NCI-H128 (cell line): Measurements from ENCODE around the gene IGFBP5.

Source experiments
- DNase-seq: peaks from one replicate; lab custom pipeline; 2025; ENCODE audit not compliant: unreplicated experiment; lab: John Stamatoyannopoulos, UW

IGFBP5 gene

DNA sequence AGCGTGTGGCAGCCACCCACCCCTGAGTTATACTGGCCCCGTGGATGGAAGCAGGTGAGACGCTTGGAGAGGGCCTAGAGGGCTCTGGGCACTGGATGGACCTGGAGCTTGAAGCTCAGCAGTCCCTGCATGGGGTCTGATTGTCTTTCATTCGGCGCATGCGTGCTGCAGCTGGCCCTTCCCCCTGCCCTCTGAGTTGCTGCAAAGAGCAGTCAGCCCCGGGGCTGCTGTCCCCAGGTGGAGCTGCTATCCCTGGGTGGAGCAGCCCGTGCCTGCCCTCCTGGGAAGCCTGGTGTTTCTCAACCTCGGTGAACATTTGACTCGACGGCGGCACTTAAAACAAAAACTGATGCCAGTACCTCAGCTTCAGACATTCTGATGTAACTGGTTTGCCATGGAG, 29.6 kb downstream of the IGFBP5 start:
- no peak for DNase-seq

DNA sequence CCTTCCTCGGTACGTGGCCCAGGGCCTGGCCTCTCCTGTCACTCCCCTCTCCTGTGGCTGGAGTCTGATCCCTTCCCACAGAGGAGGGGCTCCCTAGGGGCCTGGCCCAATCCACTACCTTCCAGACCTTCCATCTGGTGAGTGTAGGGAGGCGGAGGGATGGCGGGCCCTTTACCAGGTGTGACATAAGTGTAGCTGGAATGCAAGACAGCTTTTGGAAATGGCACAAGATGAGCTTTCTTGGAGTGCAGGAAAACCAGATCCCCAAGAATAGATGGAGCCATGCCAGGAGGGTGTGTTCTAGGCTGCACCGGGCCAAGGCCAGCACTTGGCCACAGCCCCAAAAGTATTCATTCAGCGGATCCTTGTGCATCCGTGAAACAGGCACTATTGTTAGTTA, 30.1 kb downstream of the IGFBP5 start:
- DNase-seq: no peak

DNA sequence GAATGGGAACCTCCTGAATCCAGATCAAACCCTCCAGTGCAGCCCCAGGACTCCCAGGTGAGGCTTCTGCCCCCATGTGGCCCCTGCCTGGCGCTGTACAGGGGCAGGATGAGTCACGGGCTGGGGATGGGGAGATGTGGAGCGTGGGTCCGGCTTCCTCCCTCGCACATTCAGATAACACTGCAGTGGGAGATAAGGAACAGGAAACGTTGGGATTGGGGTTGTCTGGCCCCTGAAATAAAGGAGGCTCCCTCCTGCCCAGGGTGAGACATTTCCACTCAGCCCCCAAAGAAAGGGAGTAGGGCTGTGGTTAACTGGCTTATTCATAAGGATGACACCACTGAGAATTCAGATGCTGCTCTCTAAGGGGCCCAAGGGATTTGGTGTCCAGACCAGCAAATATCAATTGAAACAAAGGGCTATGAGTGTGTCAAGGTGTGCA, 30.7 kb downstream of the IGFBP5 start:
- no peak for DNase-seq

DNA sequence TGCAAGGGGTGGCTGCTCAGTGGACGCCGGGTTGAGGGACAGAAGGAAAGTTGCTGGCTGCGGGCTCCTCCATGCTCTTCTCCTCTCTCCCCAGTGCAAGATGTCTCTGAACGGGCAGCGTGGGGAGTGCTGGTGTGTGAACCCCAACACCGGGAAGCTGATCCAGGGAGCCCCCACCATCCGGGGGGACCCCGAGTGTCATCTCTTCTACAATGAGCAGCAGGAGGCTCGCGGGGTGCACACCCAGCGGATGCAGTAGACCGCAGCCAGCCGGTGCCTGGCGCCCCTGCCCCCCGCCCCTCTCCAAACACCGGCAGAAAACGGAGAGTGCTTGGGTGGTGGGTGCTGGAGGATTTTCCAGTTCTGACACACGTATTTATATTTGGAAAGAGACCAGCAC, 31.5 kb downstream of the IGFBP5 start:
- no peak for DNase-seq

DNA sequence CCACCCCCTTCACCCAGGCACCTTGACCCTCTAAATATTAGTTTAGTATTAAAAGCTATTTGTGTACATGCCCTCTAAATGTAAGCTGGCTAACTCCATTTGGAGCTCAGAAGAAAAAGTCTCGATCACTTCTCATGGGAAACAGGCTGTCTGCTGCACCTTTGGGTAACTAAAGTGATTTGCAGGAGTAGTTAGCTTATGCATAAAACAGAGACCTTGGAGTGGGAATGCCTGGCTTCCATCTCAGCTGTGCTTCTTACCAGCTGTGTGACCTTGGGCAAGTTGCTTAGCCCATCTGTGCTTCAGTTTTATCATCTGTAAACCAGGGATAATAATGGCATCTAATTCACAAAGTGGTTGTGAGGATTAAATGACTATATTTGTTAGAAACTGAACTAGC, 32.2 kb downstream of the IGFBP5 start:
- DNase-seq: no peak

DNA sequence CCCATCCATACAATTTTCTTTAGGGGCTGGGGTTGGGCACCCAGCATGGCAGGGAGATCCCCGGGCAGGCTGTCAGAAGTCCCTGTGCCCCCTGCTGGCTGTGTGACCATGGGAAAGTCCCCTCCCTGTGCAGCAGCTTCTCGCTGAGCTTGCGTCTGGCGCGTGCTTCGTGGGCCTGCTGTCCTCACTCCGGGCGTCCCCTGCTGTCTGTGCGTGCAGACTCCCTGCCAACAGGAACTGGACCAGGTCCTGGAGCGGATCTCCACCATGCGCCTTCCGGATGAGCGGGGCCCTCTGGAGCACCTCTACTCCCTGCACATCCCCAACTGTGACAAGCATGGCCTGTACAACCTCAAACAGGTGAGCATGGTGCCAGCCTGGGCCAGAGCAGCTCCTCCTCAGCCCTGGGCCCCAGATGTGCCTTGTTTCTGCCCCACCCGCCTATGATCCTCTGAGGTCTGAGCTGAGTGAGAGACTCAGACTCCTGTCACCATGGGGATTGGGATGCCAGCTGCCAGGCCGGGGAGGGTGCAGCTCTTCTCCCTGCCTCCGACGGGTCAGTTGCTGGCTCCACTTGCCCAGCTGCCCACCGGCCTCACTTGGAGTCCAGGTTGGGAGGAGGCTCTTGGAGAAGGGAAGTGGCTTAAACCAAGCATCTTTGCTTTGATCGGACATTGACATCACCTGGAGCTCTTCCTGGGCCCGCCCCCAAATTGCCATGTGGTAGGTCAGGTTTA, 33.5 kb downstream of the IGFBP5 start:
- DNase-seq: no peak

DNA sequence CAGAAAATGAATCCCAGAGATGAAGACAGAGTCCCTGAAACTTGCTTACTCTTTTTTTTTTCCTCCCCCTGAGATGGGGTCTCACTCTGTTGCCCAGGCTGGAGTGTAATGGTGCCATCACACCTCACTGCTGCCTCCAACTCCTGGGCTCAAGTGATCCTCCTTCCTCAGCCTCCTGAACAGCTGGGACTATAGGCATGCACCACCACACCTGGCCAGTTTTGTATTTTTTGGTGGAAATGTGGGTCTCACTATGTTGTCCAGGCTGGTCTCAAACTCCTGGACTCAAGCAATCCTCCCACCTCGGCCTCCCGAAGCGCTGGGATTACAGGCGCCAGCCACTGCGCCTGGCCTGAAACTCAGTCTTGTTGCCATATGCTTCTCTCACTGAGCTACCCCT, 34.3 kb downstream of the IGFBP5 start:
- DNase-seq: no peak

DNA sequence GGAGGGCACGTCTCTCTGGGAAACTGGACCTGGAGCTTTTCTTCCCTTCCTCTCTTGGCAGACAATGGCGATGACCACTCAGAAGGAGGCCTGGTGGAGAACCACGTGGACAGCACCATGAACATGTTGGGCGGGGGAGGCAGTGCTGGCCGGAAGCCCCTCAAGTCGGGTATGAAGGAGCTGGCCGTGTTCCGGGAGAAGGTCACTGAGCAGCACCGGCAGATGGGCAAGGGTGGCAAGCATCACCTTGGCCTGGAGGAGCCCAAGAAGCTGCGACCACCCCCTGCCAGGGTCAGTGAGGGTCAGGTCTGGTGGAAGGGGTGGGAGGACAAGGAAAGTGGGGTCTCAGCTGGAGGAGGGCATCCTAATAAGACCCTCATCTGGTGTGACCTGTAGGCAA, 34.9 kb downstream of the IGFBP5 start:
- DNase-seq: no peak

DNA sequence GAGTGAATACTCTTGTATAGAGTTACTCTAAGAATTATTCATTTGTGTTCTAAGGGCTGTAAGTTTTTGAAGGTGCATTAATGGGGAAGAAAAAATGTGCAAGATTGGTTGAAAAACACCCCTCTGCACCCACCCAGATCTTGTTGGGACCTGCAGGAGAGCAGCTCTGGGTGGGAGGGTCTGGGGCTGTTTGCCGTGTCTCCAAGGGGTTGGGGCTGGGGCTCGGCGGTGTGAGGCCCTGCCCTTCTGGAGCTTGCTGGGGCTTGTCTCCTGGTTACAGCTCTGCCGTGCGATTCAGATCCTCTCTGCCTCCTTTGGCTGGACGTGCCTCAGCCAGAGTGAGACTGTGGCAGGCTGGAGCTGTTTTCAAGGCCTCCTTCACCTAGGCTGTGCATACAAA, 36.1 kb downstream of the IGFBP5 start:
- DNase-seq: no peak

DNA sequence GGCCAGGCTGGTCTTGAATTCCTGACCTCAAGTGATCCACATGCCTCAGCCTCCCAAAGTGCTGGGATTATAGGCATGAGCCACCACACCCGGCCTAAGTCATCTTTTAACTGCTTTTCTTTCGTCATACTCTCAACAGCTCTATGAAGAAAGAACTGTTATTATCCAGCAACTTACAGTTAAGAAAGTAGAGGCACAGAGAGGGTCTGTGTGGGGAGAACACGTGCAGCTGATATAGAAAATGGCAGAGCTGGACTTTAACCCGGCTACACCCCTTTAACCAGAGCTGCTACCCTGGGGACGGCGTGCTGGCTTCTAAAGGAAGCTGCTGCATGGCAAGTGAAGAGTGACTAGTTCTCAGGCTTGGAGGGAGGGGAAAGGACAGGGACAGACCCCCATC, 36.6 kb downstream of the IGFBP5 start:
- DNase-seq: no peak

DNA sequence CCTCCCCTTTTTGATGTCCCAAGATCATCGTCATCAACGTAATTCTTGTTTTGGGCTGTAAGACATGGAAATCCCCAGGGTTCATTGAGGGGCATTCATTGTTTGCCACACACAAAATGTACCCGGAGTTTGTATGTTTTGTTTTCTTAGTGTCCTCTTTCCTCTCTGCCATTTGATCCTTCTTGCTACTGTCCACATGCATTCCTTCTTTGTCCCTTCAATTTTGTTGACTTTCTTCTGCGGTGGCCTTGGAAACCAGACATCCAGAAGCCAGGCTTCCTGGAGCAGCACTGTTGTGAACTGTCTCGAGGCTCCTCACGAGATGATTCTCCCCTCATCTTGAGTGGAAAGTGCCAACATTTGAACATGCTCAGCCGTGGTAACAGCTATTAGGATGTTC, 37.4 kb downstream of the IGFBP5 start:
- DNase-seq: no peak

DNA sequence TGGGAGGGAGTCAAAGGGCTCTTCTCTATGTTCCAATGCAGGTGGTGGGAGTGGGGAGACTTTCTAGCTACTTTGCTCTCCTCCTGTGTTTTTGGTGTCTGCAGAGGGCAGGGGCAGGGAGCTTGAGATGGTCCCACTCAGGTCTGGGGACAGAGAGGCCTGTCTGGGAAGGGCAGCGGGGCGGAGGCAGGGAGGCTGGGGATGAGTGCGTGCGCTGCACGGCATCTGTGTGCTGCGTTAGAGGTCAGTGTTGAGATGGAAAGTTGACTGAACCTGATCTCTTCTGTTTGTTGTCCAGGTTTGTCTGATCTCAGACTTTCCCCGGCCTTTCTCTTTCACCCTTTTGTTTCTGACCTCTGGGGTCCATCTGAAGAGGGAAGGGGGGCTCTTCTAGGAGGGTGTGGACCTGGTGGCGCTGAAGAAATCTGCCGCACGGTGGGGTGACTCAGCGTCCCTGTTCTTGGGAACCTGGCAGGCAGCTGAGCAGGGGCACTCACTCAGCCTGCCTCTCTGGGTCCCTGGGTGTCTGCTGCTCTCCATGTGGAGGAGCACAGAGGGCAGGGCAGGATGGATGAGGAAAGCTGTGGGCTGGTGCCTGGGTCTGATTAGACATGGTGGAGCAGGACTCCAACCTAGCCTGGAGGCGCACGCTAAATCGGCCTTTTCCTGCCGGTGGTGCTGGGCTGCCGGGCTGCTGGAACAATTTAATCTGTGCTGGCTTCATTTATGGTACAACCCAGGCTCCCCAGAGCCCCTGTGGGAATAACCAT, 38.1 kb downstream of the IGFBP5 start:
- DNase-seq: no peak

DNA sequence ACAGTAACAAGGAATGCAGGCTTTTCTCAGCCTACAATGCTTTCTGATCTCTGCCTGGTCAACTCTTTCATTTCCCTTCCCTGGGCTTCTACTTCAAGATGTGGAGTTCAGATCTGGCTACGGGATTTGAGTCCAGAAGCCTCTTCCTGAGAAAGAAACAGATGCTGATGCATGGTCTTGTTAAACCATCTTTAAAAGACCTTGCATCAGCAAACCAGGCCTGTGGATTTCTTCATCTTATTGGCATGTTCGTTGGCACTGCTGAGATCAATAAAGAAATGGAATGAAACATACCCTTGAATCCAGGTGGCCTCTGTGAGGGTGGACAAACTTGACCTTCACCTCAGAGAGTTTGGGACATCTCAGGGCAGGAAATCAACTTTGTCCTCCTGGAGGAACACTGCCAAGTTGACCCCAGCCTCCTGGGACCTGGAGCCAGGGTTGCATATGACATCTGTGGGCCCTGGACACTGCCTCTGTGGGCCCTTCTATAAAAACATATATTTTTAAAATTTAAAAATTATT, 40.8 kb downstream of the IGFBP5 start:
- no peak for DNase-seq

DNA sequence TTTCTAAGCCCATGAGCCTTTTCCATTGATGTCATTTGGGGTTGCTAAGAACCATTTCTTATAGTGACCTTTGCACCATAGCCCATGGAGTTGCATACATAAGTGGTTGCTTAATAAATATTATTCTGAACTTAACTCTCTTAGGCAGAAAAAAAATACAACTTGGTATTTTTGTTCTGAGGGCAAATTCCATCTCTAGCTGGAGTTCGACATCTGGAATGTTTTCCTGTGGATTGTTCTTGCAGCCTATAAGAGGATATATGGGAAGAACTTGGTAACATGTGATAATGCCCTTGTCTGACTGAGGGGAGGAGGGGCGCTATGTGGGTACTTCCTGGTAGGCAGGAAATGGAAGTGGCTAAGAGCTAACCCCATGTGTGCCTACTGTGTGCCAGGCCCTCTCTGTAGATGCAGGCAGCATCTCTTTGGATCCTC, 41.4 kb downstream of the IGFBP5 start:
- no peak for DNase-seq

DNA sequence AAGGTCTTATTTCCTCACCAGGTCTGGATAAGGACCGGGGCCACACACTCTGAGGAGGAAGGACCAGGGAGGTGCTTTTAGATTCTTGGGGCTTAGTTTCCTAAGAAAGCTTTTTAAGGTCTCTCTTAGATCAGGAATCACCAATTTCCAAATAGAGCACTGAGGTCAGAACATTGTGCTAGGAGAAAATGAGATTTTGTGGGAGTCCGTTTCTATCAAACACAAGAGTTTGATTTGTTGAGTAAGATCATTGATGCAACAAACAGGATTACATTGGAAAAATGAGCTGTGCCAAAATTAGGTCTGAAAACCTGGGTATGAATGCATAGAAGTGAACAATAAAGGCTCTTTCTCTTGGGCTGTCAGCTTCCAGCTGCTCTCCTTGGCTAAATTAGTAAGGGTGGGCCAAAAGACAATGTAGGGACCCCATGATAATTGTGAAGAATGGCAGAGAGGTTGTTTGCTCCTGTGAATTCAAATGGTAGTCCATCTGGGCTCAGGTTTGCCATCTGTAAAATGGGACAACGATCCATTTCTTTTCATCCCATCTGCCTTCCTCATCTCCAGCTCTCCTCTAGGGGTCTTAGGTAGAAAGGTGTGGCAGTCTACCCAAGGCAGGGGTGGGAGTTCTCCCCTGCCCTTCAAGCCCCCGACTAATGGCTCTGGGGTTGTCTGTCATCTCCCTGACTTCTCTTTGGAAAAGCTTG, 42.1 kb downstream of the IGFBP5 start:
- no peak for DNase-seq

DNA sequence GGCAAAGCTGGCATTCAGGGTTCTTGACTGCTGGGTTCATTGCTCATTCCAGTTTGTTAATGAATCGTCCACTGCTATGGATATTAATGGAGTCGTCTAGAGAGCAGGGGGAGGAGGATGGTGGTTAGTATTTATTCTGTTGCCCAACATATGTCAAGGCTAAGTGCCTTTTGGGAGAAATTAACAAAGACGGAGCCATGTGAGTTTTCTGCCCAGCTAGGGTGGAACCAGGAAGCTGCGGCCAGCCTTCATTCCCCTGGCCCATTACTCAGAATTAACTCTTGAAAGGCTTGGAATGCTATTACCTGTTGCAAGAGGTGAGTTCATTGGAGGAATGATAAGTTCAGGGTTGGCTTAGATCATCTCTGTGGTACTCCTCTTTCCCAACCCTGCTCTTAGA, 42.8 kb downstream of the IGFBP5 start:
- DNase-seq: no peak

DNA sequence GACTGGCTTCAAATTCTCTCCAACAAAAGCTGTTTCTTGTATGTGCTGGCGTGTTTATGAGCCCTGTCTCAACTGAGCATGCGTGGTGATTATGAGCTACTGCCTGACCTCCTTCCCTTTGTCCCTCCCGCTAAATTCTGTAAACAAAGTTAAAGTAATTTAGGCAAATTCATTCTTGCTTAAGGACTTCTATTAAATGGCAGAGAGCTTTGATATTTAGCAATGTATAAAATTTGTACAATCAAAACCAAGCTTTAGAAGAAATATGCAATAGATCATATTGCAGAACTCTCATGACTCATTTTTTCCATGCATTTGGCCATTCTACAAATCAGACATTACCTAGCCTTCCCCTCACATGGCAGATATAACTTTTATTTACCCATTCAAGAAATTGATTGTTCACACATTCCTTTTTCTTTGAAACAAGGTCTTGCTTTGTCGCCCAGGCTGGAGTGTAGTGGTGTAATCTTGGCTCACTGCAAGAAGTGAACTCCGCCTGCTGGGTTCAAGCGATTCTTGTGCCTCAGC, 43.9 kb downstream of the IGFBP5 start:
- DNase-seq: no peak

DNA sequence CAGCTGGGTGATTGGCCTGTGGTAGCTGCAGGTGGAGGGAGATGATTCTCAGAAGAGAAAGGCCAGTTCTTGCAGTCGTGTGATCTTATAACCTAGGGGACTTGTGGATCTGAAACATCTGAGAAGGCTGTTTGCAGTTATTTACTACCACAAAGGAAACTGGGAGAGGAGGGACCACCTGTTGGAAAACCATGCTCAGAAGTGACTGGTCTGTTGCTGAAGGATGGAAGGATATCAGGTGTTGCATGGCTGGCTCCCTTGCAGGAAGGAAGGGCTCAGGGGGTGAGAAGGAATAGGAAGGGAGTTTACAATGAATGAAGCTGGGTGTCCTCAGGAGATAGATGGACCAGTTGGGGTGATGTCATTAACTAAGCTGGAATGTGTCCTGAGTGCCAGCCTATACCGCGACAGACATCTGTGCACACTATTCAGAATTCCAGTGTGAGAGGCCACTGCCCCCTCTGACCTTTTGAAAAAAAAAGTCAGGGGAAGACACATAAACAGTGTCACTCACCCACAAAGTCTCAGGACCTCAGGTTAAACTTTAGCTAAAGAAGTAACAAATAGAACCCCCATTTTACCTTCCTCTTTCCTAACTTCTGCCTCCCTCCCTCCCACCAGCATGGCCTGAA, 44.6 kb downstream of the IGFBP5 start:
- DNase-seq: no peak

DNA sequence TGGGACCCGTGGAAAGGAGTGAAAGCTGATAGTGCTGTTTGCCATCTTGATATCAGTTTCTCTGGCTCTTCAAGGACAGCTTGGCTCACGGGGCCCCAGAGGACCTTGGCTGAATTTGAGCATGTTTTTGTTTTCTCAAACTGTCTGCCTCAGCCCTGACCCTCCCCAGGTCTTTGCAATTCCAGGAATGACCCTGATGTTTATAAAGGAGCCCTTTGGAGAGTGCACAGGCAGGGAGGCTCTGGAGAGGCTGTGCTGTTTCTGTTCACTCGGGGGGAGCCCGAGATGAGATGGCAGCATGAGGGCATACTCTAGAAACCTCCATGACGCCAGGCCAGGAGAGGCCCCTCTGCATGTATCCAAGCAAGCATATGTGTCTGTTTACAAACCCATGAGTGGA, 45.8 kb downstream of the IGFBP5 start:
- DNase-seq: no peak

DNA sequence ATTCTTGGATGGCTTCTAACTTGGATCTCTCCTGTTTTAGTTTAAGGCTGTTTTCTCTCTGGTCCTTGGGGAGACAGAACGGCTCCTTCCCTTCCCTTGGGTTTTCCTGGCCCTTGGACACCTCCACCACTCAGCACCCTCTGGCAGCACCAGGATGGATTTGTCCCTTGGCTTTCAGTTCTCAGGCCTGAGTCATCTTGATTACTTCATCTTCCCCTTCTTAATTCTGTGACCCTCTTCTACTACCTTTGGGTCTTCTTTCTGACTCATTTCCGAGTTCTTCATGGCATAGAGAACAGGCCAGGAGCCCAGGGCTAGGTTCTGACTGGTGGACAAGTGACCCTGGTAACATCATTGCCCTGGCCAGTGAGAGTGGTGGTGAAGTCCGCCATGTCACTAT, 47.2 kb downstream of the IGFBP5 start:
- no peak for DNase-seq

DNA sequence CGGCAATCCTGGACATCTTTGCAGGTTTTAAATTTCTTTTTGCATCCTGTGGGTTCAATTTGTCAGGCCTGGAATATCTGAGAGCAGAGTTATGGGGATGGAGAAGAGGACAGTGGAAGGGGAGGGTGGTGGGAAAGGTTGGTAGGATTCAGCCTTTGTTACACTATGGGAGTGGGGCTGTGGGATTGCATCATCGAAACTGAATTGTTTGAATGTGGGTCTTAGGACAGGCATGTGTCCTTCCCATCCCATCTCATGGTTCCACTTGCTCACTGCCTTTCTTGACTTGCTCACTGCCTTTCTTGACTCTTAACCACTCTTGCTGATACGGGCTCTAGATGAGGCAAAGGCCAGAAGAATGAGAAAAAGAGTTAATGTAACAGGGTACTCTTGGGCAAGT, 49.2 kb downstream of the IGFBP5 start:
- no peak for DNase-seq
